SU-DHL-6 (cell line): ENCODE data around the gene MGAT5B.

Source experiments
- H2AFZ ChIP-seq: fragments of 200-600 bp; sonication (generic); 2 replicates; pipeline ENCODE4 v1.6.1; 2014; ENCODE audit warnings: low read depth, mild to moderate bottlenecking, moderate library complexity, mixed read lengths, antibody characterized with exemption, low read length; ENCODE audit not compliant: severe bottlenecking
- H3F3A ChIP-seq: fragments of 200-600 bp; shearing (Covaris generic); 2 replicates; pipeline ENCODE4 v1.6.0; 2016; ENCODE audit warnings: antibody characterized with exemption, mild to moderate bottlenecking; ENCODE audit not compliant: insufficient read depth
- H3K27ac ChIP-seq: fragments of 200-600 bp; sonication (generic); 2 replicates; pipeline ENCODE4 v1.5.1; 2016; ENCODE audit warnings: low read depth, mild to moderate bottlenecking, low read length, moderate library complexity, mixed read lengths
- H3K27me3 ChIP-seq: fragments of 200-600 bp; sonication (generic), shearing (Covaris generic); 2 replicates; pipeline ENCODE4 v1.6.0; 2014; ENCODE audit warnings: mild to moderate bottlenecking, low read length
- H3K36me3 ChIP-seq: fragments of 200-600 bp; sonication (generic); 2 replicates; pipeline ENCODE4 v1.6.1; 2014; ENCODE audit warnings: mild to moderate bottlenecking, low read length, mixed read lengths
- H3K4me2 ChIP-seq: fragments of 300-600, 200-600 bp; shearing (Covaris generic), sonication (generic); 2 replicates; pipeline ENCODE4 v1.6.0; 2014; ENCODE audit warnings: low read length, low read depth, mild to moderate bottlenecking; ENCODE audit not compliant: poor library complexity, severe bottlenecking
- H3K4me3 ChIP-seq: fragments of 200-600 bp; sonication (generic); 2 replicates; pipeline ENCODE4 v1.5.1; 2014; ENCODE audit warnings: antibody characterized with exemption, low read length, mild to moderate bottlenecking, mixed read lengths; ENCODE audit not compliant: insufficient read depth, poor library complexity, severe bottlenecking
- H3K79me2 ChIP-seq: fragments of 200-600 bp; sonication (generic); 2 replicates; pipeline ENCODE4 v1.6.1; 2014; ENCODE audit warnings: mild to moderate bottlenecking, low read length, moderate library complexity; ENCODE audit not compliant: insufficient read depth
- H3K9ac ChIP-seq: fragments of 200-600 bp; sonication (generic); 2 replicates; pipeline ENCODE4 v1.7.0; 2014; ENCODE audit warnings: mild to moderate bottlenecking, low read length
- H3K9me2 ChIP-seq: fragments of 200-600 bp; sonication (generic); replicated peaks from 2 replicates; pipeline ENCODE4 v1.6.1; 2014; ENCODE audit warnings: low read length; ENCODE audit not compliant: insufficient read depth
- H3K9me3 ChIP-seq: fragments of 200-600 bp; sonication (generic); 2 replicates; pipeline ENCODE4 v1.6.1; 2014; ENCODE audit warnings: low read length, mixed read lengths; ENCODE audit not compliant: insufficient read depth
- H4K20me1 ChIP-seq: fragments of 200-600 bp; sonication (generic); 2 replicates; pipeline ENCODE4 v1.6.1; 2014; ENCODE audit warnings: low read depth, mild to moderate bottlenecking, antibody characterized with exemption, low read length, moderate library complexity, mixed read lengths
- EZH2phosphoT487 ChIP-seq: fragments of 200-600 bp; sonication (generic), shearing (Covaris generic); conservative IDR thresholded peaks from 2 replicates; pipeline ENCODE4 v1.6.1; 2018; ENCODE audit warnings: mild to moderate bottlenecking, antibody characterized with exemption, low read length, moderate library complexity, mixed read lengths
- TF ChIP-seq, protein P1 (sequence below): fragments of 200-600 bp; sonication (generic); IDR thresholded peaks from one replicate; pipeline ENCODE4 v1.5.1; 2017; ENCODE audit warnings: antibody characterized with exemption, mild to moderate bottlenecking, low read length, moderate library complexity; ENCODE audit not compliant: insufficient read depth, poor library complexity, severe bottlenecking

MGAT5B gene

GRCh38 chr17:76903631-76904030 is 35.4 kb downstream of the MGAT5B start:
- no peaks in the 10 kb centered on the region for H3K27me3 ChIP-seq
- H3K4me3 ChIP-seq: no peak overlapping the region
- H3K9me3 ChIP-seq: no peaks in the 10 kb centered on the region
- no peaks in the 10 kb centered on the region for H4K20me1 ChIP-seq
- no peak overlapping the region for H3K27ac ChIP-seq
- no peak overlapping the region for H2AFZ ChIP-seq
- no peak overlapping the region for H3K4me2 ChIP-seq
- H3K9ac ChIP-seq: no peak overlapping the region
- no peaks in the 10 kb centered on the region for H3K79me2 ChIP-seq
- TF ChIP-seq EZH2phosphoT487: no peak
- TF ChIP-seq, protein P1, sequence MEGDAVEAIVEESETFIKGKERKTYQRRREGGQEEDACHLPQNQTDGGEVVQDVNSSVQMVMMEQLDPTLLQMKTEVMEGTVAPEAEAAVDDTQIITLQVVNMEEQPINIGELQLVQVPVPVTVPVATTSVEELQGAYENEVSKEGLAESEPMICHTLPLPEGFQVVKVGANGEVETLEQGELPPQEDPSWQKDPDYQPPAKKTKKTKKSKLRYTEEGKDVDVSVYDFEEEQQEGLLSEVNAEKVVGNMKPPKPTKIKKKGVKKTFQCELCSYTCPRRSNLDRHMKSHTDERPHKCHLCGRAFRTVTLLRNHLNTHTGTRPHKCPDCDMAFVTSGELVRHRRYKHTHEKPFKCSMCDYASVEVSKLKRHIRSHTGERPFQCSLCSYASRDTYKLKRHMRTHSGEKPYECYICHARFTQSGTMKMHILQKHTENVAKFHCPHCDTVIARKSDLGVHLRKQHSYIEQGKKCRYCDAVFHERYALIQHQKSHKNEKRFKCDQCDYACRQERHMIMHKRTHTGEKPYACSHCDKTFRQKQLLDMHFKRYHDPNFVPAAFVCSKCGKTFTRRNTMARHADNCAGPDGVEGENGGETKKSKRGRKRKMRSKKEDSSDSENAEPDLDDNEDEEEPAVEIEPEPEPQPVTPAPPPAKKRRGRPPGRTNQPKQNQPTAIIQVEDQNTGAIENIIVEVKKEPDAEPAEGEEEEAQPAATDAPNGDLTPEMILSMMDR: no peak
- no peaks in the 10 kb centered on the region for H3K9me2 ChIP-seq
- H3F3A ChIP-seq: no peaks in the 10 kb centered on the region
- no peaks in the 10 kb centered on the region for H3K36me3 ChIP-seq

- no peaks in the 10 kb centered on the region for H3K36me3 ChIP-seq
- H3K27ac ChIP-seq: no peak overlapping the region
- no peaks in the 10 kb centered on the region for H3K79me2 ChIP-seq
- no peaks in the 10 kb centered on the region for H3F3A ChIP-seq
- no peak overlapping the region for H3K4me2 ChIP-seq
- H2AFZ ChIP-seq: no peak overlapping the region
- no peaks in the 10 kb centered on the region for H3K9me2 ChIP-seq
- no peak overlapping the region for H3K4me3 ChIP-seq
- no peaks in the 10 kb centered on the region for H3K27me3 ChIP-seq
- no peak for TF ChIP-seq EZH2phosphoT487
- TF ChIP-seq, protein P1: no peak
- H3K9me3 ChIP-seq: no peaks in the 10 kb centered on the region
- H3K9ac ChIP-seq: no peak overlapping the region
- H4K20me1 ChIP-seq: no peaks in the 10 kb centered on the region
Observed at GRCh38 chr17:76904116-76904515, 35.9 kb downstream of the MGAT5B start.

- Histone ChIP-seq H3K79me2 (no peaks in the 10 kb centered on the region), H3K27me3 (no peaks in the 10 kb centered on the region), H3K9me3 (no peaks in the 10 kb centered on the region), H4K20me1 (no peaks in the 10 kb centered on the region), H3K27ac (no peak overlapping the region), H3K4me2 (no peak overlapping the region), H2AFZ (no peak overlapping the region), H3K9me2 (no peaks in the 10 kb centered on the region), H3K4me3 (no peak overlapping the region), H3K36me3 (no peaks in the 10 kb centered on the region), H3K9ac (no peak overlapping the region), H3F3A (no peaks in the 10 kb centered on the region)
- no peak for TF ChIP-seq EZH2phosphoT487
Observed at GRCh38 chr17:76905036-76905435, 36.8 kb downstream of the MGAT5B start.

- Histone ChIP-seq H3K4me2 (no peak overlapping the region), H3K27ac (no peak overlapping the region), H3K4me3 (no peak overlapping the region), H3K9ac (no peak overlapping the region), H4K20me1 (no peaks in the 10 kb centered on the region), H3K27me3 (no peaks in the 10 kb centered on the region), H3F3A (no peaks in the 10 kb centered on the region), H3K9me3 (no peaks in the 10 kb centered on the region), H3K79me2 (no peaks in the 10 kb centered on the region), H3K36me3 (no peaks in the 10 kb centered on the region), H2AFZ (no peak overlapping the region), H3K9me2 (no peaks in the 10 kb centered on the region)
- TF ChIP-seq EZH2phosphoT487: no peak
- TF ChIP-seq, protein P1: no peak
Observed at GRCh38 chr17:76905836-76906235, 37.6 kb downstream of the MGAT5B start.
